GM12865 (cell line): ENCODE results near the gene ACHE.
A peak's percentile ranks its signal among the peaks of the same experiment; 100 is the strongest.
"Not testable (repeated sequence)": the region's sequence is repeated elsewhere in the genome, so short reads cannot be mapped to it uniquely, and the experiment has no call there.

ENCODE experiments used
- DNase-seq: peaks from one replicate; pipeline ENCODE4 v3.0.0; 2010; ENCODE audit warnings: low read depth
- H3K4me3 ChIP-seq: 2 replicates; pipeline ENCODE4 v1.5.1; 2011; ENCODE audit warnings: mild to moderate bottlenecking, low read depth, low read length, control low read depth
- TF ChIP-seq, protein P1 (sequence below): IDR thresholded peaks from 2 replicates; pipeline ENCODE4 v1.5.1; 2011; ENCODE audit warnings: low read length, control low read depth, low read depth, inconsistent platforms; ENCODE audit not compliant: insufficient read depth; ENCODE audit errors: missing control alignments

Gene ACHE

DNA sequence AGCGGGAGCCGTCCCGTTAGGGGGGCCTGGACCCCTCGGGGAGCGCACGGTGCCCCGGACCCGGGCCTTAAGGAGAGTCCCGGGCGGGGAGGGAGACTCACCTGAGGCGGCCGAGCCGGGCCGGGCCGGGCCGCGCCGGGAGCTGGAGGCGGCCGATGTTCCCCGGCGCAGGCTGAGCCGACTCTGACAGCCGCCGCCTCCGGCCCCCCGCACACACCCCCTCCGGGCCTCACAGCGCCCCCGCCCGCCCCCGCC is at the start of gene ACHE:
Gene ACHE (minus strand): TSS at position 188 of the 255 bp plus-strand sequence. CDS start 1,656 bp downstream, outside the sequence.
- TF ChIP-seq, protein P1, sequence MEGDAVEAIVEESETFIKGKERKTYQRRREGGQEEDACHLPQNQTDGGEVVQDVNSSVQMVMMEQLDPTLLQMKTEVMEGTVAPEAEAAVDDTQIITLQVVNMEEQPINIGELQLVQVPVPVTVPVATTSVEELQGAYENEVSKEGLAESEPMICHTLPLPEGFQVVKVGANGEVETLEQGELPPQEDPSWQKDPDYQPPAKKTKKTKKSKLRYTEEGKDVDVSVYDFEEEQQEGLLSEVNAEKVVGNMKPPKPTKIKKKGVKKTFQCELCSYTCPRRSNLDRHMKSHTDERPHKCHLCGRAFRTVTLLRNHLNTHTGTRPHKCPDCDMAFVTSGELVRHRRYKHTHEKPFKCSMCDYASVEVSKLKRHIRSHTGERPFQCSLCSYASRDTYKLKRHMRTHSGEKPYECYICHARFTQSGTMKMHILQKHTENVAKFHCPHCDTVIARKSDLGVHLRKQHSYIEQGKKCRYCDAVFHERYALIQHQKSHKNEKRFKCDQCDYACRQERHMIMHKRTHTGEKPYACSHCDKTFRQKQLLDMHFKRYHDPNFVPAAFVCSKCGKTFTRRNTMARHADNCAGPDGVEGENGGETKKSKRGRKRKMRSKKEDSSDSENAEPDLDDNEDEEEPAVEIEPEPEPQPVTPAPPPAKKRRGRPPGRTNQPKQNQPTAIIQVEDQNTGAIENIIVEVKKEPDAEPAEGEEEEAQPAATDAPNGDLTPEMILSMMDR: no peak
- no peak for DNase-seq
- H3K4me3 ChIP-seq: peak within 1 kb of the TSS; percentile 55

DNA sequence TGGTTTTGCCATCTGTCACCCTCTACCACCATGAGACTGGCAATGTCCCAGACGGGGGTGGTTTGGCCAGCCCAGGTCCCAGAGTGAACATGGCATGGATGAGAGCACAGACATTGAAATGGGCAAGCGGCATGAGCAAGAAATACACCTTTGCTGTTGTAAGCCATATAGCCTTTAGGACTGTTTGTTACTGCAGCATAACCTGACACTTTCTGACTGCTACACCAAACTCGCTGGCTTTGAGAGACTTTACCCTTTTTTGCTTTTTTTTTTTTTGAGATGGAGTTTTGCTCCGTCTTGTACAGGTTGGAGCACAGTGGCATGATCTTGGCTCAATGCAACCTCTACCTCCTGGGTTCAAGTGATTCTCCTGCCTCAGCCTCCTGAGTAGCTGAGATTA is 48.5 kb upstream of the ACHE start:
- no peak overlapping the region for H3K4me3 ChIP-seq
- DNase-seq: no peak
- TF ChIP-seq, protein P1: no peak

DNA sequence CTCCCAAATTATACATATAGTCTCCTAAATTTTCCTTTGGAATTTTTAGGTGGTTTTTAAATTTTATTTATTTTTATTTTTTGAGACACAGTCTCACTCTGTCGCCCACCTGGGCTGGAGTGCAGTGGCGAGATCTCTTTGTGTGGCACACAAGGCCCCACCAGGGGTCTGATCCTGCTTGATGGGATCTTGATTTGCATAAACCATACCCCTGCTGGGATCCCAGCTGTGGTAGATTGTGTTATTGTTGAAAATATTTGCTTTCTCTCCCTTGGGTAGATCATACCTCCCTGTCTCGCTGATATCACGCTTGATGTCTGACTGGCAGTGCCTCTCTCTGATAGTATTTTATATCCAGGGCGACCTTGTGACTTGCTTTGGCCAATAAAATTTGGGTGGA is 48.0 kb upstream of the ACHE start:
- TF ChIP-seq, protein P1: no peak
- no peak for DNase-seq
- H3K4me3 ChIP-seq: no peak overlapping the region

DNA sequence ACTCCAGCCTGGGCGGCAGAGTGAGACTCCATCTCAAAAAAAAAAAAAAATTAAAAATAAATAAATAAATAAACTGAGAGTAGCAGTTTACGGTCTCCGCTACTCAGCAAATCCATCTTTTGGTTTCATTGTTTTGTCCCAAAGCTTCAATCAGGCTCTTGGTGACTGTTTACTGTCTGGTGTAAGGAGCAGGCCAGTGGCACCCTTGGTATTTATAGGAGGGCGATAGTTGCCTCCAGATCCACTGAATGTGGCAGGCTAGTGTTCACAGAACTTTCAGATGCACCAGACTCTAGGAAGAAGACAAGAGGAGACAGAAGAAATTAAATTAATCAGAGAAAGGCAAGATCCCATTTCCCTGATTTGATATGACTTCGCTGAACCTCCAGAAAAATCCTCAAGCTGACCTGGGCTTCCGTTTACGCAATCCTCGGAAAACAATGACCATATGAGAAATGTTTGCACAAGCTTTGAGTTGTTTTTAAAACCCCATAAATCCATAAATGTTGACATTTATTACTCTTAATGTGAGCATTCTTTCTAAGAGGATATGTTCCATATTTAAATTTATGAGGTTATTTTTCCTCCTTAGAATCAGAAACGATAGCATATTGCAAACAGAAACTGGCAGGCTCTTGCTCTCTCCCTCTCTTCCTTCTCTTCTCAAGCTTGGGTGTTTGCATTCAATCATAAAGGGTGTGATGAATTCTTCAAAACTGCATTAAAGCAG is 46.5 kb upstream of the ACHE start:
- no peak for DNase-seq
- H3K4me3 ChIP-seq: no peak overlapping the region
- TF ChIP-seq, protein P1: no peak

DNA sequence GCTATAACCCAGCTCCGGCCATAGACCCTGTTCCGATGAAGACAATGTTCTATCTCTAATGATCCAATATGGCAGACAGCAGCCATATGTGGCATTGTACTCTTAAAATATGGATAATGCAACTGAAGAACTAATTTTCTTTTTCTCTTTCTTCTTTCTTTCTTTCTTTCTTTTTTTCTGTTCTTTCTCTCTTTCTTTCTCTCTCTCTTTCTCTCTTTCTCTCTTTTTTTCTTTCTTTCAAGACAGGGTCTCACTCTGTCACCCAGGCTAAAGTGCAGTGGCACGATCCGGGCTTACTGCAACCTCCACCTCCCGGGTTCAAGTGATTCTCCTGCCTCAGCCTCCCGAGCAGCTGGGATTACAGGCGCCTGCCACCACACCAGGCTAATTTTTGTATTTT is 40.5 kb upstream of the ACHE start:
- DNase-seq: not testable (repeated sequence)

DNA sequence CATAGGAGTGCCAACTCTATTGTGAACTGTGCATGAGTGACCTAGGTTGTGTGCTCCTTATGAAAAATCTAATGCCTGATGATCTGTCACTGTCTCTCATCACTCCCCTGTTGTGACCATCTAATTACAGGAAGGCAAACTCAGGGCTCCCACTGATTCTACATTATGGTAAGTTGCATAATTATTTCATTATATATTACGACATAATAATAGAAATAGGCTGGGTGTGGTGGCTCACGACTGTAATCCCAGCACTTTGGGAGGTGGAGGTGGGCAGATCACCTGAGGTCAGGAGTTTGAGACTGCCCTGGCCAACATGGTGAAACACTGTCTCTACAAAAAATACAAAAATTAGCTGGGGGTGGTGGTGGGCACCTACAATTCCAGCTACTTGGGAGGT is 39.7 kb upstream of the ACHE start:
- not testable (repeated sequence) for H3K4me3 ChIP-seq, DNase-seq

More for the DNA sequence above, 40.5 kb upstream of the ACHE start:
- not testable (repeated sequence) for H3K4me3 ChIP-seq

DNA sequence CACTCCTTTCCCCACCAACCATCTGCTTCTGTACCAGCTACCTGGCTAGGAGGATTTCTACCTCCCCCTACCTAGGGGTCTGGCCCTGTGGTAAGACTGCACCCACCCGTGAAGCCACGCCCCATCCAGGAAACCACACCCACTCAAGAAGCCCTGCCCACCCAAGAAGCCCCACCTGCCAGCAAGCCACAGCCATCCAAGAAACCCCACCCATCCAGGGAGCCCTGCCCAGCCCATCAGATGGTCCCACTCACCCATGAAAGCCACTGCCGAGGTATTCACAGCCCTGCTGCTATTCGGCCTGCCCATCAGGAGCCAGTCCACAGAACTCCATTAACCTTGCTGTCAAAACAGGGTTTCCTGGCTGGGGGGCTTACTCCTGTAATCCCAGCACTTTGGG is 38.0 kb upstream of the ACHE start:
- TF ChIP-seq, protein P1: no peak
- no peak overlapping the region for H3K4me3 ChIP-seq
- no peak for DNase-seq

DNA sequence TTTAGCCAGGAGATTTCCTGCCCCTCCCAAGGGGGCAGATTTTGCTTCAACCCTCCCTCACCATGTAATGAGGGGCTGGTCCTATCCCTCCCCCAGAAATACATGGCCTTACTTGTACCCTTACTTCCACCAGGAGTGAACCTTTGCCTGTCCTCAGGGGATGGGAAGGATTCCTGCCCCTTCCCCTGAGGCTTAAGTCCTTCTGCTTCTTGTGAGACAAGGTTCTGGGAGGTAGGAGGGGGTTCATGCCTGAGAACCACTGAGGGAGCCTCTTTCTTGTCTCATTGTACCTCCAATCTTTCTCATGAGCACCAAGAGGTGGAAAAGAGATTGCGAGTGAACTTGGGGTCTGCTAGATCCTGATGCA is 34.1 kb upstream of the ACHE start:
- DNase-seq: no peak
- TF ChIP-seq, protein P1: no peak
- H3K4me3 ChIP-seq: no peak overlapping the region

DNA sequence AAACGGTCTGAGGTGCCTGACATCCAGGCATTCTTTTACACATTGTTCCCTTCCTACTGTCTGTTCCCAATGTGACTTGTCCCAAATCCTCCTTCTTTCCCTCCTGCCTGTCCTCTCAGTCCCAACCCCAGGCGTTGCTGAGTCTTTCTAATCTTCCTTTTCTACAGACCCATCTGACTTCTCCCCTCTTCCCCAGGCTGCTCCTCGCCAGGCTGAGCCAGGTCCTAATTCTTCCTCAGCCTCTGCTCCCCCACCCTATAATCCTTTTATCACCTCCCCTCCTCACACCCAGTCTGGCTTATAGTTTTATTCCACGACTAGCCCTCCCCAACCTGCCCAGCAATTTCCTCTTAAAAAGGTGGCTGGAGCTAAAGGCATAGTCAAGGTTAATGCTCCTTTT is 27.9 kb upstream of the ACHE start:
- not testable (repeated sequence) for DNase-seq

More for the DNA sequence above, 27.9 kb upstream of the ACHE start:
- not testable (repeated sequence) for H3K4me3 ChIP-seq
